ENCODE data around the gene PRRG1.
"Not testable (repeated sequence)": the region's sequence is repeated elsewhere in the genome, so short reads cannot be mapped to it uniquely, and the experiment has no call there.

PRRG1 gene

GRCh38 chrX:37380256-37380655, 31.1 kb downstream of the PRRG1 start:
- DNase-seq: no peak

- DNase-seq: no peak
These were observed 31.8 kb downstream of the PRRG1 start for GRCh38 chrX:37380924-37381323.

GRCh38 chrX:37383313-37383712, 34.1 kb downstream of the PRRG1 start:
- DNase-seq: no peak

- no peak for DNase-seq
These were observed 39.2 kb downstream of the PRRG1 start for GRCh38 chrX:37388413-37388812.

GRCh38 chrX:37405956-37406355, 56.8 kb downstream of the PRRG1 start:
- DNase-seq: no peak

GRCh38 chrX:37407736-37408135, 58.6 kb downstream of the PRRG1 start:
- no peak for DNase-seq

- DNase-seq: no peak
These were observed 60.1 kb downstream of the PRRG1 start for GRCh38 chrX:37409278-37409677.

- DNase-seq: no peak
These were observed 71.0 kb downstream of the PRRG1 start for GRCh38 chrX:37420185-37420584.

GRCh38 chrX:37420756-37421155, 71.6 kb downstream of the PRRG1 start:
- no peak for DNase-seq

- DNase-seq: no peak
These were observed 74.9 kb downstream of the PRRG1 start for GRCh38 chrX:37424000-37424429.

GRCh38 chrX:37425370-37425769, 76.2 kb downstream of the PRRG1 start:
- DNase-seq: no peak

- not testable (repeated sequence) for DNase-seq
These were observed 79.8 kb downstream of the PRRG1 start for GRCh38 chrX:37428962-37429361.

GRCh38 chrX:37434362-37434761, 85.2 kb downstream of the PRRG1 start:
- DNase-seq: no peak

- no peak for DNase-seq
These were observed 88.0 kb downstream of the PRRG1 start for GRCh38 chrX:37437160-37437559.

GRCh38 chrX:37441377-37441776, 92.2 kb downstream of the PRRG1 start:
- DNase-seq: no peak

- no peak for DNase-seq
These were observed 96.0 kb downstream of the PRRG1 start for GRCh38 chrX:37445182-37445581.

GRCh38 chrX:37453821-37454220, 104.7 kb downstream of the PRRG1 start:
- no peak for DNase-seq

GRCh38 chrX:37454537-37455285, 105.5 kb downstream of the PRRG1 start:
- no peak for DNase-seq

GRCh38 chrX:37455381-37455780, 106.2 kb downstream of the PRRG1 start:
- peak; percentile 52 for DNase-seq

- DNase-seq: not testable (repeated sequence)
These were observed 111.1 kb downstream of the PRRG1 start for GRCh38 chrX:37460285-37460684.

- no peak for DNase-seq
These were observed 113.2 kb downstream of the PRRG1 start for GRCh38 chrX:37462346-37462745.

- DNase-seq: no peak
These were observed 119.1 kb downstream of the PRRG1 start for GRCh38 chrX:37468124-37468739.

- no peak for DNase-seq
These were observed 121.5 kb downstream of the PRRG1 start for GRCh38 chrX:37470711-37471110.

- no peak for DNase-seq
These were observed 123.7 kb downstream of the PRRG1 start for GRCh38 chrX:37472836-37473235.

- DNase-seq: no peak
These were observed 125.3 kb downstream of the PRRG1 start for GRCh38 chrX:37474478-37474877.

All from NCI-H526 treated with DMSO at 0.1 percent for 48 hours (cell line).